Pancreas (tissue), 10 donors: Measurements from ENCODE around the gene NRDC. TPM values are rescaled to one million over a fixed set of nuclear protein-coding genes. Genes with fewer than 3 reads are reported as not detected.

Source experiments
- ATAC-seq, 4 donors: fragments of 200-7000 bp; cut with Tn5 transposase; one replicate each; pipeline versions ENCODE4 v1.8.0 to v1.9.1; 2020; ENCODE audit warnings: mild to moderate bottlenecking in 4 of 4, moderate library complexity in 4 of 4
- DNase-seq, 6 donors: peaks; one replicate each; pipeline ENCODE4 v3.0.0-alpha.2; 2020
- FAIRE-seq: peaks from 2 replicates; lab custom pipeline; 2012; peaks lifted over from hg19 to GRCh38; lab: Jason Lieb, UNC
- H3K27ac ChIP-seq, 4 donors: fragments of 200-600 bp; sonication (generic); 1 replicate in 3 of 4; 2 replicates in 1 of 4; pipeline versions ENCODE4 v1.5.0 to v1.8.0; 2020
- H3K27me3 ChIP-seq, 4 donors: fragments of 200-600 bp; one replicate each; pipeline ENCODE4 v1.8.0; 2021
- H3K36me3 ChIP-seq, 3 donors: fragments of 200-600 bp; sonication (generic) in 1 of 3; one replicate each; pipeline versions ENCODE4 v1.5.0 to v1.8.0; 2020 to 2021
- H3K4me1 ChIP-seq, 3 donors: fragments of 200-600 bp; one replicate each; pipeline ENCODE4 v1.8.0; 2021
- H3K4me3 ChIP-seq, 4 donors: fragments of 200-600 bp; sonication (generic) in 2 of 4; one replicate each; pipeline versions ENCODE4 v1.5.0 to v1.8.0; 2020 to 2021
- H3K9me3 ChIP-seq, 4 donors: fragments of 200-600 bp; one replicate each; pipeline ENCODE4 v1.8.0; 2021
- CTCF ChIP-seq, 4 donors: fragments of 200-600 bp; sonication (generic) in 3 of 4; IDR thresholded peaks; one replicate each; pipeline versions ENCODE4 v1.5.0 to v1.8.0; 2021; ENCODE audit warnings: antibody characterized with exemption in 4 of 4
- WGBS, 2 donors: extraction: QIAGEN DNeasy Blood & Tissue Kit; methylation state at CpG; one replicate each; pipeline ENCODE4 v1.1.7; 2013; 5-methylcytosine and 5-hydroxymethylcytosine counted together
- intact Hi-C, 3 donors: fragments of 100-400 bp; cut with DNase I; formaldehyde crosslinking; loops; one replicate each; pipeline versions ENCODE4 v1.11.1 to v1.14.2; 2022
- polyA plus RNA-seq, 2 donors: library from polyadenylated mRNA; stranded (reverse); fragments of 200-250 nt; gene quantifications; one replicate each; pipeline ENCODE4 v1.2.3, GENCODE V29; 2013
- total RNA-seq, 6 donors: library from RNA; stranded (reverse); fragmentation: NEBNext Ultra II Directional in 4 of 6; extraction: Animal tissue kit (Norgen Biotek cat#: 25700) in 4 of 6; gene quantifications; one replicate each; pipeline versions ENCODE4 v1.2.1 to v1.2.4, GENCODE V29; 2021 to 2023
- donor health status: healthy with polysubstance abuse.
- donor health status: DM: no; HTN: no; CAD: no; lungs with moderate emphysema.
- donor health status: DM: no; HTN: no; CAD: no.
- donor health status: control.
- donor health status: control.
- donor health status: Bipolar disorder and iron deficiency.
- donor health status: DM: yes; HTN: yes; CAD: no.
- donor health status: DM: no; HTN: no; CAD: no.
- donor health status: DM: no; HTN: no; CAD: no.
- donor health status: DM: yes; HTN: yes; CAD: no.

The NRDC gene
- total and polyA plus RNA-seq, 8 donors, result 56.1 to 85.6 (median 67.5) TPM

GRCh38 chr1:51790385-51790784 lies 88.1 kb downstream of the NRDC start:
- H3K4me1 ChIP-seq, result peaks cover 5 to 13% (median 7%) of the 10 kb centered on the region in 3 donors
- WGBS, 2 donors, result 86 to 88% methylated on average over 6 of the region's 6 CpGs
- H3K4me3 ChIP-seq, result no peak overlapping the region
- no peak for FAIRE-seq
- DNase-seq, result no peak
- no peaks in the 10 kb centered on the region for H3K9me3 ChIP-seq
- no peak overlapping the region for H3K27ac ChIP-seq
- TF ChIP-seq CTCF (IDR thresholded peaks at IDR 0.05), result no peak
- H3K27me3 ChIP-seq, result no peaks in the 10 kb centered on the region
- ATAC-seq, result no peak
- peaks cover 4 to 66% (median 34%) of the 10 kb centered on the region in 3 donors for H3K36me3 ChIP-seq
- intact Hi-C loops, result no loop called here

GRCh38 chr1:51789342-51789741 lies 89.2 kb downstream of the NRDC start:
- intact Hi-C loops, result no loop called here
- Histone ChIP-seq H3K9me3 (no peaks in the 10 kb centered on the region), H3K4me1 (peaks cover 0 to 3% (median 1%) of the 10 kb centered on the region in 3 donors), H3K4me3 (no peak overlapping the region), H3K27me3 (no peaks in the 10 kb centered on the region), H3K27ac (no peak overlapping the region), H3K36me3 (peaks cover 4 to 76% (median 34%) of the 10 kb centered on the region in 3 donors)
- FAIRE-seq (no peak), DNase-seq (no peak), ATAC-seq (no peak)
- TF ChIP-seq CTCF (IDR thresholded peaks at IDR 0.05), result no peak
- WGBS, 2 donors, result 85 to 87% methylated on average over 1 of the region's 1 CpG

DNA sequence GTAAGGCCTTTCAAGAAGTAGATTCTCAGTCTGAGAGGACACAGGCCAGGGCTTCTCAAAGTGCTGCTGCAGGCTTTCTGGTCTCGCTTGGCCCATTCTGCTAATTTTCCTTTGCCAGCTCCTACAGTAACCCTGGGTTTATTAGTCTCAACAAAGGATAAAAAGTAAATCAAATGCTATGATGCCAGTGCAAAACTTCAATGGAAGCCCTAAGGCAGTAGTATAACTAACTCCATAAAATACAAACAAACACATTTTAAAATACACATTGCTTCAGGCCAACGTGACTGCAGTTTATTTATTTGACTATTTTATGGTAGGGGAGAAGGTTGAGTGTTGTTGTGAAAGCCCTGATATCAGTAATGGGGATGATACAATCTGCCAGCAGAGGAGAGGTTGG lies 89.6 kb downstream of the NRDC start:
- 71 to 72% methylated on average over 2 of the region's 2 CpGs for WGBS, 2 donors
- FAIRE-seq, result no peak
- Histone ChIP-seq H3K36me3 (peaks cover 4 to 80% (median 34%) of the 10 kb centered on the region in 3 donors), H3K4me1 (no peaks in the 10 kb centered on the region), H3K27me3 (no peaks in the 10 kb centered on the region), H3K27ac (no peak overlapping the region), H3K9me3 (no peaks in the 10 kb centered on the region), H3K4me3 (no peak overlapping the region)
- intact Hi-C loops, result no loop called here
- ATAC-seq, result no peak
- no peak for TF ChIP-seq CTCF (IDR thresholded peaks at IDR 0.05)
- no peak for DNase-seq

- no peaks in the 10 kb centered on the region for H3K27me3 ChIP-seq
- TF ChIP-seq CTCF (IDR thresholded peaks at IDR 0.05), result no peak
- no peak for DNase-seq
- peak in 1 of 4 donors; percentile 9 for ATAC-seq
- 76 to 89% methylated on average over 4 of the region's 4 CpGs for WGBS, 2 donors
- intact Hi-C loops, result no loop called here
- H3K4me3 ChIP-seq, result no peak overlapping the region
- H3K9me3 ChIP-seq, result no peaks in the 10 kb centered on the region
- peaks cover 4 to 75% (median 32%) of the 10 kb centered on the region in 3 donors for H3K36me3 ChIP-seq
- FAIRE-seq, result no peak
- no peaks in the 10 kb centered on the region for H3K4me1 ChIP-seq
- H3K27ac ChIP-seq, result no peak overlapping the region
Measured at GRCh38 chr1:51784997-51785421, 93.5 kb downstream of the NRDC start.

DNA sequence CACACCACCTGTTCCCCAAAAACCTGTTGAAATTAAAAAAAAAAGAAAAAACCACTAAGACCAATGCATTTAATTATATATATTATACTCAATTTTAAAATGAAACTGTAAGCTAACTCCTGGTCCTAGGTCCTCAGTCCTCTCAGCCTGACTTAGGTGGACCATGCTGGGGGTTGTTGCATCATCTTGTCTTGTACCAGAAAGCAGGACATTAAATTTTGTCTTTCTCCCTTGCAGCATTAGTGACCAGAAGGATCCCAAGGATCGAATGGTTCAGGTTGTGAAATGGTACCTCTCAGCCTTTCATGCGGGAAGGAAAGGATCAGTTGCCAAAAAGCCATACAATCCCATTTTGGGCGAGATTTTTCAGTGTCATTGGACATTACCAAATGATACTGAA lies 97.6 kb downstream of the NRDC start:
- Histone ChIP-seq H3K9me3 (no peaks in the 10 kb centered on the region), H3K27ac (no peak overlapping the region), H3K36me3 (peaks cover 0 to 48% (median 10%) of the 10 kb centered on the region in 3 donors), H3K4me1 (no peaks in the 10 kb centered on the region), H3K27me3 (no peaks in the 10 kb centered on the region), H3K4me3 (no peak overlapping the region)
- intact Hi-C loops, result no loop called here
- no peak for FAIRE-seq
- WGBS, 2 donors, result 92% methylated on average over 3 of the region's 3 CpGs
- ATAC-seq, result no peak
- no peak for TF ChIP-seq CTCF (IDR thresholded peaks at IDR 0.05)
- no peak for DNase-seq
